Measurements from ENCODE around the gene DDR1. TPM values are rescaled to one million over a fixed set of nuclear protein-coding genes. Genes with fewer than 3 reads are reported as not detected.

Gene DDR1
- total RNA-seq, 3 donors from 2014 or later = 145 to 336 (median 271) TPM

DNA sequence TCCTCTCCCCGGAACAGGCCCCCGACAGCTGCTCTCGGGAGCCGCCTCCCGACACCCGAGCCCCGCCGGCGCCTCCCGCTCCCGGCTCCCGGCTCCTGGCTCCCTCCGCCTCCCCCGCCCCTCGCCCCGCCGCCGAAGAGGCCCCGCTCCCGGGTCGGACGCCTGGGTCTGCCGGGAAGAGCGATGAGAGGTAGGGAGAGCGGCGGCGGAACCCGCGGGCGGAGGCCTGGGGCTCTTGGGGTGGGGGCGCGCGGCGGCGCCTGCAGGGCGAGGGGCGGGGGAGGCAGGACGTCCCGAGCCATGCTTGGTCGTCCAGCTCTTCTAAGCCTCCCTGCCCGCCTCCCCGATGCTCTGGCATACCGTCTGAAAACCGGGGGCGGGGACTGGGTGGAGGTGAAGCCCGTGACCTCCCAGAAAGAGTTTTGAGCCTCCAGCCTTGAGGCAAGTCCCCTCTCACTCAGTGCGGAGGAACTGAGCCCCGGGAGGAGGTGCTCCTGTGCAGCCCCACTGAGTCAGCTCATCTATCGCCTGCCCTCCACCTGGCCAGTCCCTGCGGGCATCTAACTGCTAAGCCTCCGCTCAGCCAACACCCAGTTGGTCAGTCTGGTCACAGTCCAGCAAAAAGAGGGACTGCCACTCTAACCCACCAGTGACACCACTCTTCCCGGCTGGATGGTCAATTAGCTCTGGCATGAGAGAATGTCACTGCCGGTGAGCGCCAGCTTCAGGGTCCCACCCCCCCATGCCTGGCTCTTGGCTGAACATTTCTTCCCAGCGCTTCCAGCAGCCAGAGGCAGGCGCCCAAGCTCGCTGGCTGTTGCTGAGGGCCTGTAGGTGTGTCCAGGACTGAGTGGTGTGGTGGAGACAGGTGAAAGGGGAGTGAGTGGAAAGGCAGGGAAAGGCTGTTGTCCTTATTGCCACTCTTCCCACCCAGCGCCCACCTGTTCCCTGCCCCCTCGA is 482 bp downstream of the DDR1 start:
- DNase-seq = peak; percentile 56 to 71 (median 63)
- peak; percentile 6 for ATAC-seq
- no peak for TF ChIP-seq CTCF (IDR thresholded peaks at IDR 0.05)
- Histone ChIP-seq H3K4me3 (peak overlapping the region; percentile 65), H3K36me3 (ENCODE audit: low read depth) (no peaks in the 10 kb centered on the region), H3K9me3 (no peaks in the 10 kb centered on the region), H3K4me1 (ENCODE audit: low read depth) (peaks cover 27% of the 10 kb centered on the region)
- intact Hi-C loops (cut with DNase I, micrococcal nuclease) = loop anchor here (10.0 kb wide), 1 partner anchor 140 kb away; the partner anchor contains the start of genes FLOT1 (in 2 of the 2) and IER3 (in 2 of the 2)

DNA sequence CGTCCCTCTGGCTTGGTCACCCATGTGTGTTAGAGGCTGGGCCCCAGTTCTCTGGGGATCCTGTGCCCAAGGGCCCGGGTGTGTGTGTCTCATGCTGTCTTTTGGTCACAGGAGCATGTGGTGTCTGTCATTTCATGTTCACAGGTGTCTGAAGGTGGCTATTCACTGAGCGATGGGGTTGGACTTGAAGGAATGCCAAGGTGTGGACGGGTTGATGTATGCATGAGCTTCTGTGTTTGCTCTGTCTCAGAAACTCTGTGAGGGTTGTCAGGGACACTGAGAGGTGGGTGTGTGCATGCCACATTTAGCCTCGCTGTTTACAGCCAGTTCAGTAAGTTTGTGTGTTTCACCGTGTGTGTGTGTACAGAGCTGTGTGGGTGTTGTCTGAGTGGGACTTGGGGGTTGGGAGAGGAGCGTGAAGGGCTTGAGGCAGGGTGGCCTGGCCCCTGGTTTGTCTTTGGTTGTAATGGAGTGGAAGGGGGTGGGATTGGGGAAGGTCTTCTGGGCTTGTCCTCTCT is 1.2 kb downstream of the DDR1 start:
- no peaks in the 10 kb centered on the region for H3K9me3 ChIP-seq
- H3K4me1 ChIP-seq (ENCODE audit: low read depth) = peaks cover 27% of the 10 kb centered on the region
- peak; percentile 65 for ATAC-seq
- no peak overlapping the region for H3K4me3 ChIP-seq
- no peak for TF ChIP-seq CTCF (IDR thresholded peaks at IDR 0.05)
- H3K36me3 ChIP-seq (ENCODE audit: low read depth) = no peaks in the 10 kb centered on the region
- DNase-seq = peak in 2 of 3 donors; percentile 64 to 83
- intact Hi-C loops (cut with DNase I, micrococcal nuclease) = loop anchor here (10.0 kb wide), 1 partner anchor 141 kb away; the partner anchor contains the start of genes FLOT1 (in 2 of the 2) and IER3 (in 2 of the 2)

DNA sequence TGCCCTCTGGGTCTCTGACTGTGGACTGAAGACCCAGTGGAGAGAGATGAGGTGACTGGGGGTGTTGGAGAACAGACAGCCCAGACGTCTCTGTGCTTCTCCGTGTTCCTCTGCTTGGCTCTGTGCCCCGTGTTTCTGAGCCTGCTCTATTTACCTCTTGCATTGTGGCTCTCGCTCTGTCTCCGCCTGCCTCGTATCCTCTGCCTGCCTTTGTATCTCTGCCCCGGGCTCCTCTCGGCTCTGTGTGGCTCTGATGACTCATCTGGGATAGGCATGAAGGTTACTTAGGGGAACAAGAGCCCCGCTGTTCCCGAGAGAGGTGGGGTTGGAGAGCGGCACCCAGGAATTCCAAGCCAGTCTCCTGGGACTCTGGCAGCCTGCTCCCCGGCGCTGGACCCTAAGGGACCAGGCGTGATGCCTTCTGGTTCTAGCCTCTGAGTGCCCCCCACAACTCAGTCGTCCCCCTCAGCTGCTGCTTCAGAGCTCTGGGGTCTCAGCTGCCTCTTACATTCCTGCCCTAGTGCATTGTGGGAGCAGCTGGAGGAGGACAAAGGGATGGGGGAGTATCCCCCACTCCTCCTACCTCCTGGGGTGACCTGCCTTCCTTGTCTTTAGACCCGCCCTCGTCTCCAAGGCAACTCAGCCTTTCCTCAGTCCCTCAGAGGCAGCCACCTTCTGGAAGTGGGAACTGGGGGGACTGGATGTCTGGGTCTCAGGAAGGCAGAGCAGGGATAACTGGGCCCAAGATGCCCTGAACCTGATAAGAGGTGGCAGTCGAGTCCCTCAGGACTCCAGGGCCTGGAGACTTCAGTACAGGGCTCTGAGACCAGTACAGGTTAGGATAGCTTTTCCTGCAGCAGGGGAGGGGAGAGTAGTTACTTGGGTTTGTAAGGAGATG is 1.9 kb downstream of the DDR1 start:
- ATAC-seq (peak; percentile 35), DNase-seq (peak in 2 of 3 donors; percentile 65 to 66)
- TF ChIP-seq CTCF (IDR thresholded peaks at IDR 0.05) = no peak
- intact Hi-C loops (cut with DNase I, micrococcal nuclease) = loop anchor here (10.0 kb wide), 1 partner anchor 141 kb away; the partner anchor contains the start of genes FLOT1 (in 2 of the 2) and IER3 (in 2 of the 2)
- Histone ChIP-seq H3K9me3 (no peaks in the 10 kb centered on the region), H3K4me1 (ENCODE audit: low read depth) (peaks cover 27% of the 10 kb centered on the region), H3K36me3 (ENCODE audit: low read depth) (no peaks in the 10 kb centered on the region), H3K4me3 (no peak overlapping the region)

GRCh38 chr6:30886897-30887255 is 2.6 kb downstream of the DDR1 start:
- H3K4me1 ChIP-seq (ENCODE audit: low read depth) = peaks cover 27% of the 10 kb centered on the region
- intact Hi-C loops (cut with DNase I, micrococcal nuclease) = loop anchor here (10.0 kb wide), 1 partner anchor 142 kb away; the partner anchor contains the start of genes FLOT1 (in 2 of the 2) and IER3 (in 2 of the 2)
- no peaks in the 10 kb centered on the region for H3K9me3 ChIP-seq
- ATAC-seq (no peak), DNase-seq (no peak)
- TF ChIP-seq CTCF (IDR thresholded peaks at IDR 0.05) = no peak
- H3K36me3 ChIP-seq (ENCODE audit: low read depth) = no peaks in the 10 kb centered on the region
- no peak overlapping the region for H3K4me3 ChIP-seq
